Astrocyte of the cerebellum (primary cell): ENCODE data around the gene ZNF329.
A peak's percentile ranks its signal among the peaks of the same experiment; 100 is the strongest.

Experiments
- DNase-seq: peaks from one replicate; pipeline ENCODE4 v3.0.0-alpha.2; 2011; ENCODE audit warnings: low read depth
- H3K4me3 ChIP-seq: 2 replicates; pipeline ENCODE4 v1.5.1; 2011; ENCODE audit warnings: mild to moderate bottlenecking, low read depth, low read length, moderate library complexity
- in situ Hi-C: cut with HindIII; loops from 2 replicates; pipeline ENCODE4 v1.10.0; 2017; ENCODE audit warnings: low sequenced_read_pairs
- TF ChIP-seq, protein P1 (sequence below): IDR thresholded peaks from 2 replicates; pipeline ENCODE4 v1.5.1; 2012; ENCODE audit warnings: low read length, low read depth, moderate library complexity, mild to moderate bottlenecking; ENCODE audit errors: missing control alignments

The ZNF329 gene

DNA sequence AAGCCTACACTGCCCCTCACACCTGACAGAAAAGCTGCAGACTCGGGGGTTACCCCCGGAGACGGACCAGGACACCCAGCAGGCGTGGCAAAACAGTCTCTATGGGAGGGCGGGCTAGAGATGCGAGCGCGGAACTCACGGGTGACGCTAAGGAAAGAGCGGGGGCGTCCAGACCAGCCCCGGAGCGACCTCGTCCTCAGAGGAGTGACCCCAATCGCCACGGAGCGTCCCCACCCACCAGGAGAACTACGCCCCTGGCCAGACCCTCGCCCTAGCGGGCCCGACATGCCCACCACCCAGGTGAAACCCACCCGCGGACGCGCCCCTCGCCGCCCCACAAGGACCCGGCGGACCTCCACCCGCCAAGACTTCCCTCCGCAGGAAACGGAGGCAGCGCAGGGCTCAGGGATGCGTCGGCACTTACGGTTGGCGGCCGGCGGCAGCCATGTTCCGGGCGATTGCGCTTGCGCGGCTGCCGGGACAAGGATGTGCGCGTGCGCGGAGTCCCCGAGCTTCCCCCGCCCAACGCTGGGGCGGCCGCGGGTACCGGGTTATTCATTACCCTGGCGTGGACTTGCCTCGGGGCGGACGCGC, at the start of gene ZNF329:
ZNF329 (minus strand) TSS at position 462 of the 594 bp plus-strand sequence. CDS start 21,286 bp downstream, outside the sequence.
- TF ChIP-seq, protein P1, sequence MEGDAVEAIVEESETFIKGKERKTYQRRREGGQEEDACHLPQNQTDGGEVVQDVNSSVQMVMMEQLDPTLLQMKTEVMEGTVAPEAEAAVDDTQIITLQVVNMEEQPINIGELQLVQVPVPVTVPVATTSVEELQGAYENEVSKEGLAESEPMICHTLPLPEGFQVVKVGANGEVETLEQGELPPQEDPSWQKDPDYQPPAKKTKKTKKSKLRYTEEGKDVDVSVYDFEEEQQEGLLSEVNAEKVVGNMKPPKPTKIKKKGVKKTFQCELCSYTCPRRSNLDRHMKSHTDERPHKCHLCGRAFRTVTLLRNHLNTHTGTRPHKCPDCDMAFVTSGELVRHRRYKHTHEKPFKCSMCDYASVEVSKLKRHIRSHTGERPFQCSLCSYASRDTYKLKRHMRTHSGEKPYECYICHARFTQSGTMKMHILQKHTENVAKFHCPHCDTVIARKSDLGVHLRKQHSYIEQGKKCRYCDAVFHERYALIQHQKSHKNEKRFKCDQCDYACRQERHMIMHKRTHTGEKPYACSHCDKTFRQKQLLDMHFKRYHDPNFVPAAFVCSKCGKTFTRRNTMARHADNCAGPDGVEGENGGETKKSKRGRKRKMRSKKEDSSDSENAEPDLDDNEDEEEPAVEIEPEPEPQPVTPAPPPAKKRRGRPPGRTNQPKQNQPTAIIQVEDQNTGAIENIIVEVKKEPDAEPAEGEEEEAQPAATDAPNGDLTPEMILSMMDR: no peak
- H3K4me3 ChIP-seq: peak within 1 kb of the TSS; percentile 94
- in situ Hi-C loops: no loop called here
- peak; percentile 49 for DNase-seq

- in situ Hi-C loops: no loop called here
- TF ChIP-seq, protein P1: no peak
- no peak for DNase-seq
- no peak overlapping the region for H3K4me3 ChIP-seq
Observed at GRCh38 chr19:58196901-58197616, 46.5 kb upstream of the ZNF329 start.

GRCh38 chr19:58183817-58184215, 33.2 kb upstream of the ZNF329 start:
- in situ Hi-C loops: no loop called here
- TF ChIP-seq, protein P1: no peak
- DNase-seq: no peak
- peak overlapping the region; percentile 82 for H3K4me3 ChIP-seq

GRCh38 chr19:58182989-58183816, 32.6 kb upstream of the ZNF329 start, which contains the start of gene ZNF274:
Gene ZNF274, plus strand, starts transcription at chr19:58183061. Its CDS starts 905 bp downstream, at chr19:58183966.
- TF ChIP-seq, protein P1: no peak
- in situ Hi-C loops: no loop called here
- H3K4me3 ChIP-seq: peak within 1 kb of the TSS; percentile 82
- peak; percentile 66 for DNase-seq

- peak overlapping the region; percentile 82 for H3K4me3 ChIP-seq
- TF ChIP-seq, protein P1: no peak
- in situ Hi-C loops: no loop called here
- DNase-seq: no peak
Observed at GRCh38 chr19:58182577-58182988, 32.0 kb upstream of the ZNF329 start.

- in situ Hi-C loops: no loop called here
- H3K4me3 ChIP-seq: peak overlapping the region; percentile 82
- TF ChIP-seq, protein P1: peak; percentile 29
- DNase-seq: no peak
Observed at GRCh38 chr19:58181902-58182576, 31.4 kb upstream of the ZNF329 start.
